Measurements from ENCODE around the gene ACP2. TPM values are rescaled to one million over a fixed set of nuclear protein-coding genes. Genes with fewer than 3 reads are reported as not detected.
A peak's percentile ranks its signal among the peaks of the same experiment; 100 is the strongest.
"Not testable (repeated sequence)": the region's sequence is repeated elsewhere in the genome, so short reads cannot be mapped to it uniquely, and the experiment has no call there.

ACP2 gene
- total RNA-seq, 1 donor = 32.2 TPM

- H3K4me3 ChIP-seq (ENCODE audit: insufficient read depth, low read length) = no peak overlapping the region
- no peaks in the 10 kb centered on the region for H3K36me3 ChIP-seq (ENCODE audit: insufficient read depth, low read length)
- no peaks in the 10 kb centered on the region for H3K9me3 ChIP-seq (ENCODE audit: low read depth, low read length)
- DNase-seq (ENCODE audit: insufficient read length, low spot score, missing footprints) = no peak
- no peak overlapping the region for H3K27ac ChIP-seq (ENCODE audit: low read depth, low read length)
- no peak overlapping the region for H3K4me2 ChIP-seq (ENCODE audit: insufficient read depth, low read length)
- H2AFZ ChIP-seq (ENCODE audit: low read length) = no peak overlapping the region
- peaks cover 17% of the 10 kb centered on the region for H3K4me1 ChIP-seq (ENCODE audit: insufficient read depth, low read length)
- no peaks in the 10 kb centered on the region for H3K27me3 ChIP-seq (ENCODE audit: insufficient read depth, low read length)
- no peaks in the 10 kb centered on the region for H4K20me1 ChIP-seq (ENCODE audit: insufficient read depth, low read length)
- no peaks in the 10 kb centered on the region for H3K79me2 ChIP-seq (ENCODE audit: insufficient read depth, low read length)
- no peak for TF ChIP-seq CTCF (IDR thresholded peaks at IDR 0.05; ENCODE audit: extremely low read depth, low read depth, low read length)
Observed at GRCh38 chr11:47207459-47207858, 41.2 kb downstream of the ACP2 start.

GRCh38 chr11:47206577-47206976 lies 42.0 kb downstream of the ACP2 start:
- not testable (repeated sequence) for H3K36me3 ChIP-seq (ENCODE audit: insufficient read depth, low read length); H3K9me3 ChIP-seq (ENCODE audit: low read depth, low read length); H3K4me3 ChIP-seq (ENCODE audit: insufficient read depth, low read length); H2AFZ ChIP-seq (ENCODE audit: low read length); H4K20me1 ChIP-seq (ENCODE audit: insufficient read depth, low read length); H3K27me3 ChIP-seq (ENCODE audit: insufficient read depth, low read length); H3K4me2 ChIP-seq (ENCODE audit: insufficient read depth, low read length); H3K79me2 ChIP-seq (ENCODE audit: insufficient read depth, low read length); H3K27ac ChIP-seq (ENCODE audit: low read depth, low read length); DNase-seq (ENCODE audit: insufficient read length, low spot score, missing footprints)
- H3K4me1 ChIP-seq (ENCODE audit: insufficient read depth, low read length) = peaks cover 17% of the 10 kb centered on the region

GRCh38 chr11:47204637-47204989 lies 44.0 kb downstream of the ACP2 start:
- DNase-seq (ENCODE audit: insufficient read length, low spot score, missing footprints) = peak; percentile 94

GRCh38 chr11:47202576-47202975 lies 46.0 kb downstream of the ACP2 start:
- no peaks in the 10 kb centered on the region for H3K79me2 ChIP-seq (ENCODE audit: insufficient read depth, low read length)
- no peak overlapping the region for H3K4me3 ChIP-seq (ENCODE audit: insufficient read depth, low read length)
- H3K4me1 ChIP-seq (ENCODE audit: insufficient read depth, low read length) = peaks cover 17% of the 10 kb centered on the region
- no peak overlapping the region for H3K4me2 ChIP-seq (ENCODE audit: insufficient read depth, low read length)
- peaks cover 4% of the 10 kb centered on the region for H3K27me3 ChIP-seq (ENCODE audit: insufficient read depth, low read length)
- no peaks in the 10 kb centered on the region for H3K36me3 ChIP-seq (ENCODE audit: insufficient read depth, low read length)
- no peak for DNase-seq (ENCODE audit: insufficient read length, low spot score, missing footprints)
- no peak for TF ChIP-seq CTCF (IDR thresholded peaks at IDR 0.05; ENCODE audit: extremely low read depth, low read depth, low read length)
- no peaks in the 10 kb centered on the region for H3K9me3 ChIP-seq (ENCODE audit: low read depth, low read length)
- no peak overlapping the region for H3K27ac ChIP-seq (ENCODE audit: low read depth, low read length)
- no peak overlapping the region for H2AFZ ChIP-seq (ENCODE audit: low read length)
- H4K20me1 ChIP-seq (ENCODE audit: insufficient read depth, low read length) = no peaks in the 10 kb centered on the region

More at GRCh38 chr11:47204637-47204989, 44.0 kb downstream of the ACP2 start:
- Histone ChIP-seq H3K9me3 (ENCODE audit: low read depth, low read length) (no peaks in the 10 kb centered on the region), H3K4me3 (ENCODE audit: insufficient read depth, low read length) (peak overlapping the region; percentile 2), H3K27me3 (ENCODE audit: insufficient read depth, low read length) (no peaks in the 10 kb centered on the region), H4K20me1 (ENCODE audit: insufficient read depth, low read length) (no peaks in the 10 kb centered on the region), H3K36me3 (ENCODE audit: insufficient read depth, low read length) (no peaks in the 10 kb centered on the region), H3K4me2 (ENCODE audit: insufficient read depth, low read length) (peak overlapping the region; percentile 49), H3K79me2 (ENCODE audit: insufficient read depth, low read length) (no peaks in the 10 kb centered on the region), H2AFZ (ENCODE audit: low read length) (peak overlapping the region; percentile 62), H3K27ac (ENCODE audit: low read depth, low read length) (peak overlapping the region; percentile 34), H3K4me1 (ENCODE audit: insufficient read depth, low read length) (peaks cover 17% of the 10 kb centered on the region)
- no peak for TF ChIP-seq CTCF (IDR thresholded peaks at IDR 0.05; ENCODE audit: extremely low read depth, low read depth, low read length)

Data from osteoblast (primary cell).